Activated CD4-positive, alpha-beta memory T cell treated with anti-CD3 and anti-CD28 coated beads for 36 hours (primary cell): ENCODE measurements around the gene USP35. TPM values are rescaled to one million over a fixed set of nuclear protein-coding genes. Genes with fewer than 3 reads are reported as not detected.
A peak's percentile ranks its signal among the peaks of the same experiment; 100 is the strongest.

Source experiments
- CTCF ChIA-PET: fragments of 350-600 bp; sonication (Branson Sonifier 250); formaldehyde crosslinking; loops from one replicate; lab custom pipeline; 2021; ENCODE audit warnings: antibody characterized with exemption, inconsistent platforms; lab: Charles Lee
- POLR2A ChIA-PET: fragments of 350-600 bp; sonication (Branson Sonifier 250); formaldehyde crosslinking; loops from one replicate; lab custom pipeline; 2021; ENCODE audit warnings: antibody characterized with exemption; lab: Charles Lee
- DNase-seq: peaks from one replicate; pipeline ENCODE4 v3.0.0-alpha.2; 2020
- H3K27ac Mint-ChIP-seq: one replicate; pipeline ENCODE4 v1.8.0; 2021; ENCODE audit warnings: mixed read lengths
- H3K27me3 Mint-ChIP-seq: one replicate; pipeline ENCODE4 v1.8.0; 2021; ENCODE audit warnings: mixed read lengths
- H3K36me3 Mint-ChIP-seq: one replicate; pipeline ENCODE4 v1.8.0; 2021; ENCODE audit warnings: mixed read lengths
- H3K4me1 Mint-ChIP-seq: one replicate; pipeline ENCODE4 v1.8.0; 2021; ENCODE audit warnings: low read depth, mixed read lengths
- H3K4me3 Mint-ChIP-seq: one replicate; pipeline ENCODE4 v1.8.0; 2021; ENCODE audit warnings: mild to moderate bottlenecking, mixed read lengths
- H3K9me3 Mint-ChIP-seq: one replicate; pipeline ENCODE4 v1.8.0; 2021; ENCODE audit warnings: mixed read lengths
- intact Hi-C: fragments of 100-400 bp; cut with micrococcal nuclease; formaldehyde crosslinking; loops from one replicate; pipeline ENCODE4 v1.15.1; 2023
- total RNA-seq, 2 experiments: library from RNA; stranded (reverse); gene quantifications; one replicate each; pipeline ENCODE4 v1.2.3, GENCODE V29; 2021

USP35 gene, protein sequence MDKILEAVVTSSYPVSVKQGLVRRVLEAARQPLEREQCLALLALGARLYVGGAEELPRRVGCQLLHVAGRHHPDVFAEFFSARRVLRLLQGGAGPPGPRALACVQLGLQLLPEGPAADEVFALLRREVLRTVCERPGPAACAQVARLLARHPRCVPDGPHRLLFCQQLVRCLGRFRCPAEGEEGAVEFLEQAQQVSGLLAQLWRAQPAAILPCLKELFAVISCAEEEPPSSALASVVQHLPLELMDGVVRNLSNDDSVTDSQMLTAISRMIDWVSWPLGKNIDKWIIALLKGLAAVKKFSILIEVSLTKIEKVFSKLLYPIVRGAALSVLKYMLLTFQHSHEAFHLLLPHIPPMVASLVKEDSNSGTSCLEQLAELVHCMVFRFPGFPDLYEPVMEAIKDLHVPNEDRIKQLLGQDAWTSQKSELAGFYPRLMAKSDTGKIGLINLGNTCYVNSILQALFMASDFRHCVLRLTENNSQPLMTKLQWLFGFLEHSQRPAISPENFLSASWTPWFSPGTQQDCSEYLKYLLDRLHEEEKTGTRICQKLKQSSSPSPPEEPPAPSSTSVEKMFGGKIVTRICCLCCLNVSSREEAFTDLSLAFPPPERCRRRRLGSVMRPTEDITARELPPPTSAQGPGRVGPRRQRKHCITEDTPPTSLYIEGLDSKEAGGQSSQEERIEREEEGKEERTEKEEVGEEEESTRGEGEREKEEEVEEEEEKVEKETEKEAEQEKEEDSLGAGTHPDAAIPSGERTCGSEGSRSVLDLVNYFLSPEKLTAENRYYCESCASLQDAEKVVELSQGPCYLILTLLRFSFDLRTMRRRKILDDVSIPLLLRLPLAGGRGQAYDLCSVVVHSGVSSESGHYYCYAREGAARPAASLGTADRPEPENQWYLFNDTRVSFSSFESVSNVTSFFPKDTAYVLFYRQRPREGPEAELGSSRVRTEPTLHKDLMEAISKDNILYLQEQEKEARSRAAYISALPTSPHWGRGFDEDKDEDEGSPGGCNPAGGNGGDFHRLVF
- 1 to 10 TPM; 9.3 to 9.6 TPM for total RNA-seq

DNA sequence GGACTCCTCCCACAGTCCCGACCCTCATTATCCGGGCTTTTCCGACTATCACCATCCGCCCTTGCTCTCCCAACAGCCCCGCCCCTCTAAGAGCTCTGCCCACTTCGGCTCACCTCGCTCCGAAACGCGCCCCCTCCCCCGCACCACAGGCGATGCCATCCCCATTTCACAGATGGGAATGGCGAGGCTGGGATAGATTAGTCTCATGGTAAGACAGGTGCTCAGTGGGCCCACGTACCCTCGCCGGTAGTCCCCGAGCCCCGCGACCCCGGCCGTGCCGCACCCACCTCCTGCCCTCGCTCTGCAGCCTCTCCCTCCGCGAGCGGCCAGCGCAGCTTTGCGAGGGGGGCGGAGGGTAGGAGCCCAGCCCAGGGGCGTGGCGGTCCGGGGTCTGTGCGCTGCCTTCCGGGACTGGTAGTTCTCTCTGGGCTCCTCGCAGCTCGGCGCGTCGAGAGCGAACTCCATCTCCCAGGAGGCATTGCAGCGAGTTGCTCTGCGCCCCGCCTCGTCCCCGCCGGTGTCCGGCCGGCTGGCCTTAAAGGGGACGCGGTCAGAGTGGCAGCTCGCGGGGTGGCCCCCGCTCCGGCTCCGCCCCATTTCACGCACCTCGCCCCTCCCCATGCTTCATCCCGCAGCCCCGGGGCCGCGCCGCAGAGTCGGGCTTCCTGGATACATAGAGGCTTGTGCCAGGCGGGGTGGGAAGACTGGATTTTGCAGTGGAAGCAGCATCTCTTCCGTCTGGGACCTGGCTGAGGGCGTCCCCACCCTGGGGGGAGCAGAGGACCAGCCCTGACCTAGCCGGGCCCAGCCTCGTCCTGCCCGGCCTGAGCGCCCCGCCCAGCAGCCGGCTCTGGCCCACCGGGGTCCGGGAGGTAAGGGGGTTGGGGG, at the start of gene USP35, which contains the start of gene KCTD21:
TSS of gene USP35 (plus strand) at position 634 of the 888 bp plus-strand sequence. CDS start 7,327 bp downstream, outside the sequence.
TSS of gene KCTD21 (minus strand) at position 341 of the 888 bp plus-strand sequence. CDS start 14,072 bp downstream, outside the sequence.
- Mint-ChIP-seq H3K4me1 (peaks cover 57% of the 10 kb centered on the region), H3K27ac (peak within 1 kb of the TSS; percentile 98), H3K9me3 (no peaks in the 10 kb centered on the region), H3K36me3 (no peaks in the 10 kb centered on the region), H3K27me3 (no peaks in the 10 kb centered on the region), H3K4me3 (peak within 1 kb of the TSS; percentile 98)
- ChIA-PET CTCF (interaction anchor here (0.8 to 2.2 kb wide), 5 partner anchors 14 to 376 kb away, joined by 3 to 8 read pairs (median 4); partner anchors contain the start of gene ALG8), POLR2A (interaction anchor here (0.7 to 2.6 kb wide), 9 partner anchors 14 to 386 kb away, joined by 3 to 13 read pairs (median 5); partner anchors contain the start of genes ALG8, GAB2, INTS4 and NARS2)
- intact Hi-C loops, result loop anchor here (1.0 to 5.0 kb wide), 10 partner anchors 14 to 455 kb away; partner anchors contain the start of genes AAMDC, ALG8, GAB2 and INTS4
- DNase-seq, result peak; percentile 95

DNA sequence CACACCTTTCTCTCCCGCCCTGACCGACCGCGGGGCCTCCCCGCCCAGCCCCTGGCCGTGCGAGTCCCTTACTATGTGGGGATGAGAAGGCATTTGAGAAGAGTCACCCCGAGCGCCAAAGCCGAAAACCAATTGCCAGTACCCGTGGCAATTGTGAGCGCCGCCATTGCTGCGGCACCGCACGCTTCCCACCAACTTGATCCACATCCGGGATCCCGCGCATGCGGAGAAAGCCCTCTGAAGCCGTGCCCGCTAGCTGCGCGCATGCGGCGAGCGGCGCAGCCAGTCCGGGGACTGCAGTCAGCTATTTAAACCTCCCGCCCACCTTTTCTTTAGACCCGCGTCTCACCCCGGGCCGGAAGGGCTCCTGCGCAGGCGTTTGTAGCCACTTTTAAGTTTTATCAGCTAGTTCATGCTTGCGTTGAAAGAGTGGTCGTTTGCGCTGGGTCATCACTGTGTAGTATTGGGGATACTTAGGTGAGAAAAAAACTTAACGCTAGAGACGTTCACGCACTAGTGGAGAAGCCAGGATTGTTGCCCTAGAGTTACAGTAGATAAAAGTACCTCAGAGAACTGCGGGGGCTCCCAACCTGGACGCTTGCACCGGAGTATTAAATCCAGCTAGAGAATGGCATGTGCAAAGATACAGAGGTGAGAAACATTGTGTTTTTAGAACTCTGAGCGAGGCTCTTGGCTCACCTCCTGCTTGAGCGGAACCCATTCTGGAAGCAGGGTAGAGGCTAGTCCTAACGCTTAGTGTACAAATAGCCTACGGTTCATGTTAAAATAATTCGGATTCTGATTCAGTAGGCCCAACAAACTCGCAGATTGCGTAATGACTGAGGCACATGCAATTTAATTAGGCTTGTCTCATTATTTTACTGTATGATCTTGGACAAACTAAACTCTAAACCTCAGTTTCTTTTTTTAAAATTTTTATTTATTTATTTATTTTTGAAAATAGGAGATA, 49.0 kb upstream of the USP35 start, which contains the start of gene ALG8:
TSS of gene ALG8 (minus strand) at position 205 of the 970 bp plus-strand sequence. CDS start at position 167, 38 bp downstream.
- CTCF ChIA-PET, result interaction anchor here (1.0 to 2.4 kb wide), 10 partner anchors 8 to 435 kb away, joined by 3 to 14 read pairs (median 4); partner anchors contain the start of genes GAB2, INTS4, KCTD21 and NARS2
- Mint-ChIP-seq H3K36me3 (peaks cover 28% of the 10 kb centered on the region), H3K27ac (peak within 1 kb of the TSS; percentile 93), H3K4me3 (peak within 1 kb of the TSS; percentile 81), H3K9me3 (no peaks in the 10 kb centered on the region), H3K4me1 (peaks cover 34% of the 10 kb centered on the region), H3K27me3 (no peaks in the 10 kb centered on the region)
- intact Hi-C loops, result loop anchor here (1.0 to 5.0 kb wide), 7 partner anchors 49 to 433 kb away; partner anchors contain the start of genes GAB2, INTS4, KCTD21 and NARS2
- DNase-seq, result peak; percentile 98
- POLR2A ChIA-PET, result interaction anchor here (0.8 to 2.1 kb wide), 6 partner anchors 9 to 145 kb away, joined by 3 to 16 read pairs (median 6); partner anchors contain the start of genes INTS4, KCTD21, NDUFC2 and USP35

DNA sequence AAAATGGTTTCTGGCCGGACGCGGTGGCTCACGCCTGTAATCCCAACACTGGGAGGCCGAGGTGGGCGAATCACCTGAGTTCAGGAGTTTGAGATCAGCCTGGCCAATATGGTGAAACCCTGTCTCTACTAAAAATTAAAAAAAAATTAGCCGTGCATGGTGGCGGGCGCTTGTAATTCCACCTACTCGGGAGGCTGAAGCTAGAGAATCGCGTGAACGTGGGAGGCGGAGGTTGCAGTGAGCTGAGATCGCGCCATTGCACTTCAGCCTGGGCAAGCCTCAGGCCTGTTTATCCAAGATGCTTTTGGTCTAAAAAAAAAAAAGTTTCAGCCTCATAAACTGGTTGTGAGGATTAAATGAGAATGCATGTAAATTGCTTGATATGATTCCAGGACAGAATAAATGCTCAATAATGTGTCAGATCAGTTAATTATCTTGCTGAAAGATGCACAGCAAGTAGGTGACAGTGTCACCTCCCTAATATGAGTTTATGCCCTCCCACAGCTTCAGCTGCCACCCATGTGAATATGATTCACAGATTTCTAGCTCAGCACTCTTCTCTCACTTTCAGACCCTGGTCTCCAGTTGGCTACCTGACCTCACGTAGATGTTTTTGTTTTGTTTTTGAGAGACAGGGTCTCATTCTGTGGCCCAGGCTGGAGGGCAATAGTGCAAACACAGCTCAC, 48.2 kb upstream of the USP35 start:
- peak overlapping the region; percentile 72 for H3K4me3 Mint-ChIP-seq
- H3K27me3 Mint-ChIP-seq, result no peaks in the 10 kb centered on the region
- peak; percentile 41 for DNase-seq
- POLR2A ChIA-PET, result interaction anchor here (1.9 to 2.1 kb wide), 3 partner anchors 47 to 146 kb away, joined by 8 to 16 read pairs (median 11); partner anchors contain the start of genes INTS4, KCTD21 and USP35
- H3K9me3 Mint-ChIP-seq, result no peaks in the 10 kb centered on the region
- intact Hi-C loops, result no loop called here
- H3K27ac Mint-ChIP-seq, result peak overlapping the region; percentile 21
- CTCF ChIA-PET, result interaction anchor here (0.5 to 2.4 kb wide), 3 partner anchors 9 to 1280 kb away, joined by 3 to 14 read pairs (median 3); partner anchors contain the start of gene ACER3
- H3K4me1 Mint-ChIP-seq, result peaks cover 34% of the 10 kb centered on the region
- peaks cover 27% of the 10 kb centered on the region for H3K36me3 Mint-ChIP-seq

DNA sequence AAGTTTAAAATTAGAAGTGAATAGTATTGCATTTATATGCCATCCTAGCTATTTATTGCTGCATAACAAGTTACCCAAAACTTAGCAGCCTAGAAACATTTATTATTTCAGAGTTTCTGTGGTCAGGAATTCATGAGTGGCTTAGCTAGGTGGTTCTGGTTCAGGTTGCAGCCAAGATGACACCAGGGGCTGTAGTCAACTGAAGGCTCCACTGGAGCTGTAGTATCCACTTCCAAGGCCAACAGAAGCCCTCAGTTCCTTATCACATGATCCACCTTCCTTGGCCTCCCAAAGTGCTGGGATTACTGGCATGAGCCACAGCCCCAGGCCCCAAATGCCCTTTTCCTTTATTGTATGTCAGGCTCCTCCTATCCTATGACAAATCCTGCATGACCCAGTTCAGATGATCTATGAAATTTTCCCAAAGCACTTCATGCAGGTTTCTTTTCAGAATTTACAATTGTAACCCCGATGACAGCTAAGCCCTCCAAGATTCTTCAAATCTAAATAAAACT, 43.2 kb upstream of the USP35 start:
- ChIA-PET CTCF (no interaction called here), POLR2A (no interaction called here)
- Mint-ChIP-seq H3K36me3 (peaks cover 5% of the 10 kb centered on the region), H3K4me3 (no peak overlapping the region), H3K4me1 (peaks cover 6% of the 10 kb centered on the region), H3K9me3 (no peaks in the 10 kb centered on the region), H3K27ac (no peak overlapping the region), H3K27me3 (no peaks in the 10 kb centered on the region)
- intact Hi-C loops, result no loop called here
- no peak for DNase-seq

DNA sequence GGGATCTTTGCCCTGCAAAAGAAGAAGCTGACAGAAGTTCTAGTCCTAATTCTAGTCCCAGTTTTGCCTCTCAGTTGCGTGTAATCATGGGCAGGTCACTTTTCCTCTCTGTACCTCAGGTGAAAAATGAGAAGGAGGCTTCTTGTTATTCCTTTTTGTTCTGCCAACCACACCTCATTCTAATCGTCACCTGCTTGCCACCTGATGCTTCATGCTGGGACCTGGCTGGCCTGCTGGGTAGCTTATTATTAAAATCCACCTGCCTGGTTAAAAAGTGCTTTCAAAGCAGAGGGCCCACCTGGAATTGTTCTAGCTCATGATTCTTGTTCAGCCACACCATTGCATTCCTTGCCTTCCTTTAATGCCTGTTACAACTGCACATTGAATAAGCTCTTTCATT, 40.9 kb upstream of the USP35 start:
- no peak overlapping the region for H3K4me3 Mint-ChIP-seq
- no peak for DNase-seq
- ChIA-PET CTCF (interaction anchor here (1.6 kb wide), 1 partner anchor 417 kb away, joined by 5 read pairs; no protein-coding TSS in a partner anchor), POLR2A (no interaction called here)
- H3K27me3 Mint-ChIP-seq, result no peaks in the 10 kb centered on the region
- intact Hi-C loops, result no loop called here
- H3K27ac Mint-ChIP-seq, result no peak overlapping the region
- no peaks in the 10 kb centered on the region for H3K4me1 Mint-ChIP-seq
- no peaks in the 10 kb centered on the region for H3K36me3 Mint-ChIP-seq
- H3K9me3 Mint-ChIP-seq, result no peaks in the 10 kb centered on the region

DNA sequence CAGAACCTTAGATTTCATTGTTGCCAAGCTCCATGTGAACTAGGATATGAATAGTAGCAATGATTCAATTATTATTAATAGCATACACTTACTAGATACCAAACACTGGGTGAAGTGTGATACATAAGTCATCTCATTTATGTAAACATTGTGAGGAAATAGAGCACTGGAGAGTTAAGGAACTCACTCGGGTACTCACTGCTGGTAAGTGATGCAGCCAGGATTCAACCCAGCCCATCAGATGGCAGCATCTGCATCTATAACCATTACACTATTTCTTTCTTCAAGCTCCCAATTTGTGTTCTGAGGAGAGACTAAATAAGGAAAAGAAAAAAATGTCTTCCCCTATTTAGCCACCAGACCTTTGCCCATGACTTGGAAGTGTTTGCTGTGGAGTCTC, 39.1 kb upstream of the USP35 start:
- POLR2A ChIA-PET, result interaction anchor here (0.7 to 0.8 kb wide), 2 partner anchors 10 to 1156 kb away, joined by 3 to 4 read pairs; partner anchors contain the start of gene ALG8
- CTCF ChIA-PET, result interaction anchor here (0.9 kb wide), 1 partner anchor 269 kb away, joined by 4 read pairs; no protein-coding TSS in a partner anchor
- Mint-ChIP-seq H3K27me3 (no peaks in the 10 kb centered on the region), H3K36me3 (no peaks in the 10 kb centered on the region), H3K9me3 (no peaks in the 10 kb centered on the region), H3K27ac (no peak overlapping the region), H3K4me1 (no peaks in the 10 kb centered on the region), H3K4me3 (no peak overlapping the region)
- no peak for DNase-seq
- intact Hi-C loops, result no loop called here

DNA sequence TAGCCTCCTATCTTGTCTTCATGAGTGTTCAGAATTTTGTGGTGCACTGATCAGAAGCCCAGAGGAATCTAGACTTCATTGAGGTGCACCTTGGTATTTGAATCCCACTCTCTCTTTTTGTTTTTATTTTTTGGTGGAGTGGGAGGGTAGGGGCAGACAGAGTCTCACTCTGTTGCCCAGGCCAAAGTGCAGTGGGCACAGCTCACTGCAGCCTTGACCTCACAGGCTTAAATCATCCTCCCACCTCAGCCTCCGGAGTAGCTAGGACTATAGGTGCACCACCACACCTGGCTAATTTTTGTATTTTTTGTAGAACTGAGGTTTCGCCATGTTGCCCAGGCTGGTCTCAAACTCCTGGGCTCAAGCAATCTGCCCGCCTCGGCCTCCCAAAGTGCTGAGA, 38.4 kb upstream of the USP35 start:
- no peak for DNase-seq
- Mint-ChIP-seq H3K4me1 (no peaks in the 10 kb centered on the region), H3K9me3 (no peaks in the 10 kb centered on the region), H3K36me3 (no peaks in the 10 kb centered on the region), H3K27me3 (no peaks in the 10 kb centered on the region), H3K27ac (no peak overlapping the region), H3K4me3 (no peak overlapping the region)
- intact Hi-C loops, result no loop called here
- ChIA-PET POLR2A (no interaction called here), CTCF (no interaction called here)

DNA sequence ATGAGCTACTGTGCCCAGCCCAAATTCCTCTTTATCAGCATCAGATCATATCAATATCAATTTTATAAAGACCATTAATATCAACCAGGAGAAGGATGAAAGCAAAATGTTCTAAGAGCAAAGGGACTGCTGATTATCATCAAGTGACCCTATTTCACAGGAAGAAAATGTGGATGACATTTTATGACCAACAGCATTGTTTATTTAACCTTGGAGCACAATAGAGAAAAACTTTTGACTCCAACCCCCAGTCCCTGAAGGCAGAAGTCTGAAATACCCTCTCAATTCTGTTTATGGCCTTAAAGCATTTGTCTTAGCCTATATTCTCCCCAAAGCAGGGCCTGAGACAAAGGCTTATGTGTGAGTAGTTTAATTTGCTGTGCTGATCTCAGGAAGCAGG, 38.0 kb upstream of the USP35 start:
- no peak overlapping the region for H3K27ac Mint-ChIP-seq
- intact Hi-C loops, result no loop called here
- no peak for DNase-seq

DNA sequence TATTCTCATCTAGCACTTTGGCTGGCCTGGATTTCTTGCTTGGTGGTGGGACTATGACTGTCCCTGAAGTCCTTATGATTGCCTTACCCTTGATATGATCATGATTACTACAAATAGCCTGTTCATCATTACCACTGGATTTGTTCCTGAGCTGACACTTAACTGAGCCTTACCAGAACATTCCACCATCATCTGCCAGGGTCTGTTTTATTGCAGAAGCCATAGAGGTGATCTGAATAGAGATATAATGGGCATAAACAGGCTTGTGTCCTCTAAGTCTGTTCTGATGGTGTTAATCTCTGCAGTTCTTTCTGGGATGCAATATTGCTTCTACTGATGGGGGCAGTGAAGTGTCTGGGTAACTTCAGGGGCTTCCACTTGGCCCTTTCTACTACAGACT, 36.9 kb upstream of the USP35 start:
- CTCF ChIA-PET, result no interaction called here
- intact Hi-C loops, result no loop called here

More for the DNA sequence above, 38.0 kb upstream of the USP35 start:
- POLR2A ChIA-PET, result no interaction called here
- H3K27me3 Mint-ChIP-seq, result no peaks in the 10 kb centered on the region
- CTCF ChIA-PET, result no interaction called here
- no peaks in the 10 kb centered on the region for H3K9me3 Mint-ChIP-seq
- no peaks in the 10 kb centered on the region for H3K4me1 Mint-ChIP-seq
- no peaks in the 10 kb centered on the region for H3K36me3 Mint-ChIP-seq
- H3K4me3 Mint-ChIP-seq, result no peak overlapping the region

More for the DNA sequence above, 36.9 kb upstream of the USP35 start:
- Mint-ChIP-seq H3K27me3 (no peaks in the 10 kb centered on the region), H3K27ac (no peak overlapping the region), H3K4me1 (no peaks in the 10 kb centered on the region), H3K4me3 (no peak overlapping the region), H3K36me3 (no peaks in the 10 kb centered on the region), H3K9me3 (no peaks in the 10 kb centered on the region)
- DNase-seq, result no peak
- POLR2A ChIA-PET, result no interaction called here
